T-helper 9 cell (primary cell): ENCODE measurements around the gene NEK6.

Experiments
- DNase-seq: peaks from one replicate; pipeline ENCODE4 v3.0.0-alpha.2; 2020

Gene NEK6

GRCh38 chr9:124282442-124283227 lies 24.9 kb downstream of the NEK6 start:
- DNase-seq = no peak

- DNase-seq = no peak
Observed at GRCh38 chr9:124283228-124283814, 25.6 kb downstream of the NEK6 start.

DNA sequence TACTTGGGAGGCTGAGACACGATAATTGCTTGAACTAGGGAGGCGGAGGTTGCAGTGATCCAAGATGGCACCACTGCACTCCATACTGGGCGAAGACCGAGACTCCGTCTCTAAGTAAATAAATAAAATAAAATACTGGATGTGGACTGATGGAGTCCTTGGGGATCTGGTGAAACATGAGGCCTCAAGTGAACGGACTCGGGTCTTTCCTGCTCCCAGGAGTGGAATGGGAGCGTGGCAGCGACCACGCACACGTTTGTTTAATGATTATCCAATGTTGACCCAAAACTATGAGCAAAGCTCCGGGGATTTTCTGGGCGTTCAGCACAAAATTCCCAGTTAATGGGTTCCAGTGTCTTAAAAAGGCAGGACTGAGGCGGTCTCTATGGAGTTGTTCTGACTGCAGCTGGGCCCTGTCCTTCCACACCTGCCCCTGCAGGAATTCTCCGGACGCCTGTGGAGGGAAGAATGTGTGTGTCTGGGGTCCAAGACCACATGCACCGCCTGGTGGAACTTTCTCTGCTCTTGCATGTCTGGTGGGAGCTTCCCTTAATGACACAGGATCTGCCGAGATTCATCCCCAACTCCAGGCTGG lies 26.6 kb downstream of the NEK6 start:
- DNase-seq = no peak

DNA sequence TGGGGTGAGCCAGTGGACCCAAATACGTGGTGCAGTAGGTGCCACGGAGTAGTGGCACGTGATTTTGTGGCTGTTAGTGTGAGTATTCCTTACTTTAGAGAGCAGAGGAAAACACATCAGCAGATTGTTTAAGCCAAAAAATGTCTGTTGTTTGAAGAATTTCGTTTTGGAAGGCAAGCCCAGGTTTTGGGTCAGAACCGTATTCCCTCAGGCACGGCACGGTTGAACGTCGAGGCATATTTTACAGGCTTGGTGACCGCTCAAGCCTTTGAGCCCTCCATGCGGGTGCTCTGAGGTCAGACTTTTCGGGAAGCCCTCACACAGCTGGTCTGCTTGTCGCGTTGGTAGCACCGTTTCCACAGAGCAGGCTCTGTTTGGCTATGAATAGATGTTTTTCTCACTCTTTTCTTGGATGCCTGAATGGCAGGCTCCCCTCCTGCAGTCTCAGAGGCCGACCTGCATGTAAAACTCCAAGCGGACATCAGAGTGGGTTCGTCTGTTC lies 27.2 kb downstream of the NEK6 start:
- DNase-seq = no peak

- no peak for DNase-seq
Observed at GRCh38 chr9:124285490-124285889, 27.7 kb downstream of the NEK6 start.

GRCh38 chr9:124285903-124286291 lies 28.1 kb downstream of the NEK6 start:
- DNase-seq = no peak

- DNase-seq = no peak
Observed at GRCh38 chr9:124286292-124286931, 28.7 kb downstream of the NEK6 start.

- no peak for DNase-seq
Observed at GRCh38 chr9:124290053-124290591, 32.4 kb downstream of the NEK6 start.

DNA sequence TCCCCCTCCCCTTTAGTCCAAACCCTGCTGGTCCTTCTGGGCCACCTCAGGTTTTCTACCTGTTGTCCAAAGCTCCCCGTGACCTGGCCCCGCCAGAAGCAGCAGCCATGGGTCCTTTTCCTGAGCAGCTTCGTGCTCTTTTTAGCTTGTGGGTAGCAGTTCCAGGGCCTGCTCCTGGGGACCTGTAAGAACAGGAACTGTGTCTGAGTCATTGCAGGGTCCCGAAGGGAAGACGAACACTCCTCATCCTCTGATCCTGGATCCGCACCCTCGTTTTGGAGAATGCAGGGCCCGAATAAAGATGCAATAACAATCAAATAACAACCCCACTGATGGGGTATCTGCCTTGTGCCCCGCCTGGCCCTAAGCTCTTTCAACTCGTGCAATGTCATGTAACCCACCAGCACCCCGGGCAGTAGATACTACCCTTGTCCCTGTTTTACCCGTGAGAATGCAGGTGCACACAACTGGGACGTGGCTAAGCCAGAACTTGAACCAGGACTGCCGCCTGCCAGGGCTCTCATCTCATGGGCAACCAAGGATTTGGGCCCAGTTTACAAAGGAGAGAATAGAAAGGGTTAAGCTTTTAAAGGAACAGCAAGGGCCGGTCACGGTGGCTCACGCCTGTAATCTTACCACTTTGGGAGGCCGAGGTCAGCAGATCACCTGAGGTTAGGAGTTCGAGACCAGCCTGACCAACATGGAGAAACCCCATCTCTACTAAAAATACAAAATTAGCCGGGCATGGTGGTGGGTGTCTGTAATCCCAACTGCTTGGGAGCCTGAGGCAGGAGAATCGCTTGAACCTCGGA lies 33.2 kb downstream of the NEK6 start:
- no peak for DNase-seq

GRCh38 chr9:124291801-124292396 lies 34.1 kb downstream of the NEK6 start:
- no peak for DNase-seq

- DNase-seq = no peak
Observed at GRCh38 chr9:124292696-124293593, 35.2 kb downstream of the NEK6 start.

GRCh38 chr9:124293718-124294506 lies 36.2 kb downstream of the NEK6 start:
- no peak for DNase-seq

DNA sequence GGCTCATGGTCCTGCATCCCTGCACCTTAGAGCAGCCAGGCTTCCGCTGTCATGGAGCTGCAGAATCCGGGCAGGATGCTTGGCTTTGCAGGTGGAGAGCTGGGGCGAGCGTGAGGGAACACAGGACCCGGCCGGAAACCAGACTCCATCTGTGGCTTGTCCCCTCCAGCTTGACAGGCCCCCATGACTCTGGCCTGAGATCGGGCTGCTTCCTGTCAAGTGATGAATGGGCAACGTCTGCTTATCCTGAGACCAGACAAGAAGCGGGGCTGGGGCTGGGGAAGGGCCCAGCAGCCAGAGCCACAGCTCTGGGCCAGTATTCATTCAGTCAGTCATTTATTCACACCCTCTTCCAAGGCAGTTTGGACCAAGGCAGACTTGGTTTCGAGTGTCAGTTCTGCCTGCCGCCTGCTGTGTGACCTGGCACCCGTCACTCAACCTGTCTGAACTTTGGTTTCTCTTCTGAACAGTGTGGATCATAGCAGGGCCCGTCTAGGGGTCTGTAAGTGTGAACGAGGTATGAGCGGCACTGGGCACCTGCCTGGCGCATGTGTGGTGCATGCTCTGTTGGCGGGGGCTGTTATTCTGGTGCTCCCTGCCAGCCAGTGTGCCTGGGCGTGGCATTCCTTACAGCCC lies 37.5 kb downstream of the NEK6 start:
- no peak for DNase-seq

- no peak for DNase-seq
Observed at GRCh38 chr9:124296094-124296493, 38.3 kb downstream of the NEK6 start.

DNA sequence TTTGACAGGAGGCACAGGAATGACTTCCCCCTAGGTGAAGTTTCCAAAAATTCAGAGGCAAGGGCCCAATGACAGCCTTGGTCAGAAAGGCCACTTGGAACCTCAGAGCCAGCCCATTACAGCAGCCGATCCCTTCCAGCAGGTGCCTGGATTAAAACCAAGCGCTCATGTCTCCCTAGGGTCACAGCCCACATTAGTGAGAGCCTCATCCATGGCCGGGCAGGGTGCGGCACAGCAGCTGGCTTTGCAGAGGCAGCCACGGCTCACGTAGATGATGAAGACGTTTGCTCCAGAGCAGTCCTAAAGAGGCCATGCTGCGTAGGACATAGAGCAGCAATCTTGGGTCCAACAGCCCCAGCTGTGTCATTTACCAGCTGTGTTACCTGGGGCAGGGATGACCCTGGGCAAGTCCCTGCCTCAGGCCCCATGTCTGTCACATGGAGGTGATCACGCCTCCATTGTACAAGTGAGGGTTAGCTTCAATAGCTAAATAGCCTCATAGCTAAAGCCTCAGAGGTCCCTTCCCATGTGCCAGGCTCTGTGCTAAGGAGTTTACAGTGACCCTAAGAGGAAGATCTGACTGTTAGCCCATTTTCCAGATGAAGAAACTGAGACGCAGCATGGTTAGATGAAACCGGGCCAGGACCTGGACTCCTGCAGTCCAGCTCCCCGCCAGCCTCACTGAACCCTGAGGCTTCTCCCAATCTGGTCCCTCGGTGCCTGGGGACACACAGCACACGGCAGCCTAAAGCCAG lies 39.2 kb downstream of the NEK6 start:
- DNase-seq = no peak

- no peak for DNase-seq
Observed at GRCh38 chr9:124297551-124297901, 39.8 kb downstream of the NEK6 start.

DNA sequence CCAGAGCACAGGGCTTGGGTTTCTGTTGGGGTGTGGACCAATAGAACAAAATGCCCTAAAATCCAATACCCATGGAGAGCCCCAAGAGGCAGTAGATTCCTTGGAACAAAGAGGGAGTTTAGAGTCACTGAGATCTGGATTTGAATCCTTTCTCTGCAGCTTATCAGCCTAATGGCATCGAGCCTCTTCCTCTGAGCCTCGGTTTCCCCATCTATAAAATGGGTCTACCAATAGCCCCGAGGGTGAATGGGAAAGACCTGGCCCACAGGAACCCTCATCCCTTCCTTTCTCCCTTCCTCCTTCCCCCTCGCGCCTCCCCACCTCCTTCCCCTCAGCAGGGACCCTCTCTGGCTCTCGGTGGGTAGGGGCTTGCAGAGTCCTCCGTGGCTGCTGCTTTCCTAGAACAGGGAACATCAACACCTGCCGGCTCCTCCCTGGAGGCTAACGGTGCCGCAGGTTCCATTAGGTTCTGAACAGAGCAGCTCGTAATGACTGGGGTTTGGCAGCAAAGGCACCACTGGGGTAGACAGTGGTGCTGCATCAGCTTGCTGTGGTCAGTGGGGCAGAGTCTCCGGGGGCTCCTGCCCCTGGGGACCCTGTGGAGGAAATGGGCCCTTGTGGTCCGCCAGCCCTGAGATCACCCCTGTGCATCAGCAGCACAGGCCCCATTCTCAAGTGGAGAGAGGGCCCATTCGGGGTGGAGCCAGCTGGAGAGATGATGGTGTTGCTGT lies 40.3 kb downstream of the NEK6 start:
- no peak for DNase-seq

DNA sequence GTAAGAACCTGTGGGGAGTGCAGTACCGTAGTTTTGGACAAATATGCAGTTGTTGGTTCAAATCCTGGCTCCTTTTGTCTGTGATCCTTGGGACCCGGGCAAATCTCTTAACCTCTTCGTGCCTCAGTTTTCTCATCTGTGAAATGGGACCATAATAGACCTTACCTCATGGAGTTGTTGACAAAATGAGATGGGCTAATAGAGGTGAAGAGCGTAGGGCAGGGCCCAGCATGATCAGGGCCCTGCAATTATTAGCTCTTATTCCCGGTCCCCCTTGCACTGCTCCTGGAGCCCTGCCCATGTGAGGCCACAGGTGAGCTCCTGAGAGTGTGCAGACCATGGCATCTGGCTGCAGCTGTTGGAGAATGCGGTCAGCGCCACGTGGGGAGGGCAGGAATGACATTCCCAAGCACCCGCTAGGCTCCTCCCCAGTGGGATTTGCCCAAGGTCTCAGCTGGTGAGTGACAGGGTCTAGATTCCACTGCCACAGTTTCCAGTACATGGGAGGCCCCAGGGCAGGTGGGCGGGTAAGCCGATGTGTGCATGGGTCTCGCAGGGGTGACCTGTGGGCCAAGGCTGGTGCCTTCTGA lies 41.0 kb downstream of the NEK6 start:
- no peak for DNase-seq
